ENCODE data around the gene EPHA5.
A peak's percentile ranks its signal among the peaks of the same experiment; 100 is the strongest.

Gene EPHA5

DNA sequence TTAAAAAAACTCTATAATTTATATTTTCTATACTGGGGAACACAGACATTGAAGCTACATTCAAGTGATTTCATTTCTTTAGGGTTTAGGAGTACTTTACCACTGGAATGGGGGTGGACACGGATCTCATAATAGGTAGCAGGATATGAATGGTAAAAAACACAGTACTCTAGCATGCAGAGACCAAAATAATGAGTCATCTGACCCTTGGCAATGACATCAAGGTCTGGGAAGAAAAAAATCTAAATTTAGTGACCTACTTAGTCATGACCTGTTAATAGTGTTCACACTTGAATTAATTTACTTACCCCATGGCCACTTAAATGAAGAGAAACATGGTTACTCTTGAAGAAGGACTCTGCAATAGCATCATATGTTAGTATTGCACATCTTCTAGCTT, 187.9 kb downstream of the EPHA5 start:
- no peak for DNase-seq

DNA sequence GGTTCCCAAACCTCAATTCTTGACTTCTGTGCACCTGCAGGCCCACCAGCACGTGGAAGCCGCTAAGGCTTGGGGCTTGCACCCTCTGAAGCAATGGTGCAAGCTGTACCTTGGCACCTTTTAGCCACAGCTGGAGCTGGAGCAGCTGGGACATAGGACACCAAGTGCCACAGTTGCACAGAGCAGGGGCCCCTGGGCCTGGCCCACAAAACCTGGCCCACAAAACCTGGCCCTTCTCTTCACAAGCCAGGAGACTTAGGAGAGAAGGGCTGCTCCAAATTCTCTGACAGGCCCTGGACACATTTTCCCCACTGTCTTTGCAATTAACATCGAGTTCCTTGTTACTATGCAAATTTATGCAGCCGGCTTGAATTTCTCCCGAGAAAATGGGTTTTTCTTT, 197.8 kb downstream of the EPHA5 start:
- no peak for DNase-seq

DNA sequence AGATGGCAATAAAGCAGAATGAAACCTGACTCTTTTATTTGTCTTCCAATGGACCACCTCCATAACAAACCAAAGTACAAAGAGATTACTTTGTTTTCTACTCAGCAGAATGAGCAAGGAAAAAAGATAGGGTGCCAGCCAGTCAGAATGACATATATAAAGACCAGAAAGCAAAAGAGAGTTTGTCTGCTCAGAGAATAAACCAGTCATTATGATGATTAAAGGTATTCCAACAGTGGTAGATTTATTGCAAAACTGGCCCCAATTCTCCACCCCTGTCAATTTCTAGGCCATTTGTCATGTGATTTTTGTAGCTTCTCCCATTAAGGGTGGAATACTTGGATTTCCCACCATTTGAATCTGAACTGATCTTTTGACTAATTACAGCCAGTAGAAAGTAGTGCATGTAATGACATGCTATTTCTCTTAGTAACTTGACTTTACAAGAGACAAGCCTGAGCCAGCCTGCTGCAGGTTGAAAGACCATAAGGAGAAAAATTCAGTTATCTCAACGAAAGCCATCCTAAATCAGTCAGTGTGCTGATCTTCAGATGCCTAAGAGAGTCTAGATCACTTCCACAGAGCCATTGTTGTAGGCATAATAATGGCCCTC, 203.1 kb downstream of the EPHA5 start:
- no peak for DNase-seq

DNA sequence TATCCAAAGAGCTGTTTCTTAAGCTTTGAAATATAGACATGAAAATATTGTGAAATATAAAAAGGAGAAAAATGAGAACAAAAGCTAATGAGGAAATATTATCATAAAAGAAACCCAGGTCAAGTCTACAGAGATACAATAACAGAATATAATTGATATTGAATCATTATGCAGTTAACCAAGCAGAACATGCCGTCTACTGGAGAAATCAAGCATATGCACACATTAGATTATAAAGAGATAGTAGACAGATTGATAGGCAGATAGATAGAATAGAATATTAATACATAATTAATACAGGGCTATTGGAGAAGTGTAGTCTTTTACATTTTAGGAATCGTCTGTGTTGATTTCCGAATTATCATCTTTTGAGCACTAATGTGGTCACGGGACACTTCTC, 208.5 kb downstream of the EPHA5 start:
- DNase-seq = no peak

DNA sequence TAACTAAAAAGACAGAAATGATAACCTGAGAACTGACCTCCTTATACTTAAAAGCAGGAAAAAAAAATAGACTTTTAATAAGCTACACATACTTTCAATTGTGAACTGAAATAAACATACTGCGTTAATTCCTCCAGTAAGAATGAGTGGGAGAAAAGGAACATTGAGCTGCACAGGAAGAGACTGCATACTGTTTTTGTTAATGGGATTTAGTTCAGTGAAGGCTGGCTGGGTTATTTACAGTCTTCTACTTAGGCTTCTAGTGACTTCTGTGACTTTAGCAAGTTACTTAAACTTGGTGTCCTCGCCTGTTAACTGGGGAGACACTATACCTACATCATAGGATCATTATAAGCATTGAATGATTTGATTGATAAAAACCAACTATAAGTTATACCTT, 213.3 kb downstream of the EPHA5 start:
- DNase-seq = no peak

DNA sequence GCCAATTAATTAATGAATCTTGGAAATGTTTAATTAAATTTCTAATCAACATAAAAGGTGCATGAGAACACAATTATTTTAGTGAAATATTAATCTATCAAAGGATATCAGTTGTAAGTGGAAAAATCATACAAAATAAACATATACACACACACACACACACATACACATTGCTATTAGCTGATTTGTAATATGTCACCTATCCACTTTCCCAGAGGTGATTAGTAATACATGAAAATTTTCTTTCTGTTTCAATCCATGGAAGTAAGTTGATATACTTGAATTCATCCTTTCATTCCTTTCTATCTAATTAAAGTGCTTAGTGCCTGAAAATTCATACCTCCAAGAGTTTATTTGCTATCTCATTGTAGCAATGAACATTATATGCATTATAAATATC, 213.7 kb downstream of the EPHA5 start:
- no peak for DNase-seq

DNA sequence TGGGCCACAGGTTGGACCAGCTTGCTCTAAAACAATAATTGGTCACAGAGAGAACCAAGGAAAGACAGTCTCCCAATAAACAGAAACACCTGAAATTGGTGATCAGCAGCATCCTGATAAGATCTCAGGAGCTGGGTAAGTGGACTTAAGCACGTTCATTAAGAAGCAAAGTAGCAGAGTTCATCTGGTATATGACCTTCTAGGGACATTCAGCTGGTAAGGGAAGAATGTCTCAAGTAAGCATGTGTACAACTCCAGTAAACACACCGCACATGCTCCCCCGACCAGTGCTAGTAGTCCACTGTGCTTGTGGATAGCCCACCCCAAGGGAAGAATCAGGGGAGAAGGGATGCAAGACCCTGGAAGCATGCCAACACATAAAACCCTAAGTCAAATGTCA, 216.9 kb downstream of the EPHA5 start:
- no peak for DNase-seq

DNA sequence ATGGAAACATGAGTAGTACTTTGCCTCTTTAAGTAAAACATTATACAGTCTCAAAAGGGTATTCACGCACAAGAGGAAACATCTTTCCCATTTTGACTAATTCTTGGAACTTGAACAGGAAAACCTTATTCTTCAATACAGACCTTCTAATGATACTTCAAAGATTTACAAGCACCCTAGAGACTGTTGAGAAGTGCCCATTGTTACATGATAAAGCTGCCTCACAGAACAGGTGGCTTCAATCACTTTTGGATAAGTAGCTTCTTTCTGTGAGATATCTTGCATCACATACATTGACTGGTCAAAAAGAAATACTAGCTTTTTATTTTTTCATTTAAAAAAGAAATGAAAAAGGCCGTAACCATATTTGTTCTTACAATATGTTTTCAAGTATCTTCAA, 219.4 kb downstream of the EPHA5 start:
- no peak for DNase-seq

DNA sequence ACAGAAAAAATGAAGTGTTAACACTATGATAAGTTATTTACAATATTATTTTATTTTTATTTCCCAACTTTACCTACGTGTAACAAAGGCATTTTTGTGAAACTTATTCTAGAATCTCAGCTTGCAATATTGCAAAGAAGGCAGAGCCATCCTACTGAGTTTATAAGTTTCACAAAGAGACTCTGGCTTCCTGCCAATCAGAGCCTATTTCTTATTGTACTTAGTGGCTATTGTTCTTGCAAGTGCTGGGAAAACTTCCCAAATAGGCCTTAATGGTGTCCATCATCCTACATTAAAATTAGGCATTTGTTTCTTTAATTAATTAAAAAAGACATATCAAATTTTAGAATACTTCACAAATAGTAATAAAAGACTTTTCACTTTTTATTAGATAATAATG, 233.2 kb downstream of the EPHA5 start:
- no peak for DNase-seq

DNA sequence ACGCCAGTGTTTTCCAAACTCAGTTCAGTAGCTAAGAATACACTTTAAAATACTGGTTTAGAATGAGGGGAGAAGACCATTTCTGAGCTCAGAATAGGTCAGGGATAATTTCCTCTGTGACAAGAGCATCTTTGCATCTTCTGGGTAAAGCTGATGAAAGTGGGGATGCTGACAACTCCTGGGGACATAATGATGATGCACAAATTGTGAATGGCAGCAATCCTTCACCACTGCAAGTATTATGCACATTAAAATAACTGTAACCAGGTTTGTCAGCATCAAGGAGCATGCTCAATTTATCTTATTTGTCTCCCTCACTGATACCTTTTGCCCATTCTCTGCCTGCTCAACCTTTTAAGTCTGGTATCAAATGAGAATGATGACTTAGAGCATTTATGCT, 248.2 kb downstream of the EPHA5 start:
- no peak for DNase-seq

DNA sequence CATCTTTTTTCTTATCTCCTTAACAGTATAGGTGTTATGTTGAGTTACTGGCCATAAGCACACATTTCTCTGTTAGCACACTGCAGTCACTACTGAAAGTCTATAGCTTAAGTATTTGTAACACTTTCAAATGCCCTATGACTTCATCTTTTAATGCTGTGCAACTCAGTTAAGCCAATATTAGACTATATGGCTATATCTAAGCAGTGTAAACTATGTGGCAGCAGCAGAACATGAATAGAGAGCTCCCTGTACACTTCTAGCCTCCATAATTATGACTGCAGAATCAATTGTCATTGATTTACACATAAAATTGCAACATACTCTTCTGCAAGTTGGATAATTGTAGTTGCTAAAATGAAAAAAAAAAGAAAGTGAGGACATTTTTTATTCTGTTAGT, 250.3 kb downstream of the EPHA5 start:
- no peak for DNase-seq

DNA sequence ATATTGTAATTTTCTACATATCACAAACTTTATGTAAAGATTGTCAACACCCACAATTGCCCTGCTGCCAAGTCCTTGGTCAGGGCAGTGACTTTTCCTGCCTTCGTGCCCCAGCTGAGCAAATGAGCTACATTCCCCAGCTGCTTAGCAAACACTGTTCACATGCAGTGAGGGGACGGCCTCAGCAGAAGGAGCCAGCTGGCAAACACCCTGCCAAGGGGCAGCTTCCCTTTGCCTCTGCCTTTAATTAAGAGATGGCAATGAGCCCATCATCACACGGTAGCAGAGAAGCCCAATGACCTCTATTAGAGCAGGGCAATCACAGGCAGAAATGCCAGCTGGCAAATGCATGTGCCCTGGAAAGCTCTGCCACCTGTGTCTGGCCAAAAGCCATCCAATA, 253.4 kb downstream of the EPHA5 start:
- DNase-seq = peak; percentile 52

DNA sequence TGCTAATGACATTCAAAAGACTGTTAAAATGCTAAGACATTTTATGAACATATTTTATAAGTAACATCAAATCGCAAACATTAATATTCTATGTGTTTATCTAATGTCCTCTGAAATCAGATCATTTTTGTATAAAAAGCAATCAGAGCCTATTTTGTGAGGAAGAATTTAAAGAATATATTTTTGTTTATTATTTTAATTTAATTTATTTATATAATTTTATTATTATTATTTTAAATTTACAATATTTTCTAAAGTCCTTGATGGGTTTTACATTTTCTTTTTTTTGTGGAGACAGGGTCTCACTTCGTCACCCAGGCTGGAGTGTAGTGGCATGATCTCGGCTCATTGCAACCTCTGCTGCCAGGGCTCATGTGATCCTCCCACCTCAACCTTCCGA, 262.8 kb downstream of the EPHA5 start:
- DNase-seq = no peak

DNA sequence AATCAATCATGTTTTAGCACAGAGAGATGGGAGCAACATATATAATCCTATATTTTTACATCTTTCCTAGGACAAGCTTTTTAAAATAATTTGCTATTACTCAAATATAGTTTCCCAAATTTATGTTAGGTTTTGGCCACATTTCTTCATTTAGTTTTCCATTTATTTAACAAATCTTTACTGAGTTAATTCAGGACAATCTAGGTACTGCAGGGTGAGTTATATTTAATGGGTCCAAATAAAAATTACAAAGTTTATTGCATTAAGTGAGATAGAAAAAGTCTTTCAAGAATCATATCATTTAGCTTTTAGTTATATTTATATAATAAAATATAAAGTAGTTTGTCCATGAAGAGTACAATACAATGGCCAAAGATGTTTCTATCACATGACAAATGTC, 269.2 kb downstream of the EPHA5 start:
- no peak for DNase-seq

DNA sequence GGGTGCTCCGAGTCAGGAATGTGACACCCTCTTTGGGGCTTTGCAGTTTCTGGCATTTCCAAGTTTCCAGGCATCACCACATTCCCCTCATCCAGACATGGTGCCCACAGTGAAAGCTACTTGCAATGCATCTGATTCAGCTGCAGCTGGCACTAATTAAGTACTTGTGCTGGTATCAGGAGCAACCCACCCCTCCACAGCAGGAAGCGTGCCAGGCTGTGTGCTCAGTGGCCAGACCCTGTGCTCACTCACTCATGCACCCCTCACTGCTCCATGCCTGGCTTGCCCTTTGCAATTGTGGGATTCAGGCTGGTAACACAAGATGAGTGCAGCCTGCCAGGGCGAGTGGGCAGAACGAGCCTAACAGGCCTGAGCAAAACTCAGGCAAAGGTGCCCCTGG, 271.2 kb downstream of the EPHA5 start:
- no peak for DNase-seq

DNA sequence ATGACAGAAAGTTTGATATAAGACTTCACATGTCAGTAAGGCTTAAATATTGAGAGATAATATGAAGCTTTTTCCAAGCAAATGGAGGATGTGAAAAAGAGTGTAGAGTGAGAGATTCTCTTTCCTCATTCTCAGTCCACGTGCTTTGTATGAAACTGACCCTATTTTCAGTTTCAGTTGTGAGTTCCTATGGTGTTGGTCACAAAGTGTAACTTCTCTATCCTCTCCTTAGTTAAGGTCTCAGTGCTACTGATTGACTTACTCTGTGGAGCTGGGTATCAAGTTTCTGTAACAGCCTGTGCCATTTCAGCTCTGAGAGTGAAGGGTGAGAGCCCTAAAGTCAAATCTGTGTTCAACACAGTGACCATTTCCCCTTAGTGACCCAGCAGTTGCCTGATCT, 277.2 kb downstream of the EPHA5 start:
- no peak for DNase-seq

DNA sequence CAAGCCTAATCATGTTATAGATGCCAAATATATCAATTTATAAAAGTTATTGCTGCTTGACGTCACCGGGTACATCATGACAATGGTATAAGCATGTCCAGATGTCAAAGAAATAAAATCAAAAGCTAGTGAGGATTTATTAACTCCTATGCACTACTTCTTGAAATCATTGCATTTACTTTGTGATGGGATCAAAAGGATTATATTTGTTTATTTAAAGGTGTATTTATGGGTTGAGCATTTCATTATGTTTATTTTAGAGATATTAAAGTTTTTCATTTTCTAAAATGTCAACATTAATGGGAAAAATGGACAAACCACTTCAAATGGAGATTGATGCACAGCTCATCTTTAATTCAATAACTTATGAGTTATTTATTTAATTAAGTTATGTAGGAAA, 277.8 kb downstream of the EPHA5 start:
- DNase-seq = no peak

DNA sequence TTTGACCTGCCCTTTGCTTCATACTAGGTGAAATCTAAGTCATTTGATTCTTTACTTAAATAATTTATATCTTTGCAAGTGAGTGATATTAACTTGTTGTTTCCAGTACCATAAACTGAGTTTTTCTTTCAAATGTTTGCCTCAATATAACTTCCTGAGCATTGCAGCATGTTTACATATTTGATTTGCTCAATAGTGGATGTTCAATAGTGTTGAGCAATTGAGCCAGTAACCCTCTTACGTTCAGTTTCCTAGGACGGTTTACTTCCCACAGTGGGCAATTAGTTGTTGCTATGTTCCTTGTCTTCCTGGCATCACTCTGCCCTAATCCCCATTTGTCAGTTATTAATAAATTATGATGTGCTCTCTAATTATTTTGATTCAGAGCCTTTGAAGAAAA, 278.5 kb downstream of the EPHA5 start:
- DNase-seq = no peak

DNA sequence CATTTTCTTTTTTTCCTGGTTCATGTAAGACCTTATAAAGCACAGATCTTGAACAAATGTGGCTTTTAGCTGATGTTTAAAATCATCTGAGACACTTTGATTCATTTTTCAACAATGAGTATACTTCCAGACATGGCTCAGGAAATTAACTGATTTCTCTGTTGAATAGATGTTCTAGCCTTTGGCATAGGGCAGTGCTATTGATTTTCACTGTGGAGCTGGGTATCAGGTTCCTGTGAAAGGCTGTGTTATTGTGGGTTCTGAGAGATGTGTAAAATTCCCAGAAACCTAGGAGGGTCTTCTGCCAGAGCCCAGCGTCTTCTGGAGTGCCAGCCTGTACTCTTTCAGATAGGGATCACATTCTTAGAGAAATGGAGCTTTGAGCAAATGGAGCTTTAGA, 278.9 kb downstream of the EPHA5 start:
- DNase-seq = no peak

DNA sequence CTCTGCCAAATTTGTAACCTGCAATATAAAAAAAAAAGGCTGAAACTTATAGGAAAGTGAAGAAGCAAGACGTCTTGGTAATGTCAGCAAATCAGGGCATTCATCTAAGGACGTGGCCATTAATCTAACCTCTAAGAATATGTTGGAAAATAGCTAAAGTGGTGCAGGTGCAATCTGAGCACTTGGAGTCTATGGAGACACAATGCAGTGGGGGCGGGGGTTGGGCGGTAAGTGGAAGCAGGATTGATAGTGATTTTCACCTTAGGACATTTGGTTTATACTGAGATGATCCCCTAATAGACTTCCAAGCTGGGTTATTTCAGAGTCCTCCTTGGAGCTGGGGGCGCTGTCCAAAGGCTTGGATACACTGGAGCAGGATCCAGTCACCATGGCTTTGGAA, 283.4 kb downstream of the EPHA5 start:
- no peak for DNase-seq

DNA sequence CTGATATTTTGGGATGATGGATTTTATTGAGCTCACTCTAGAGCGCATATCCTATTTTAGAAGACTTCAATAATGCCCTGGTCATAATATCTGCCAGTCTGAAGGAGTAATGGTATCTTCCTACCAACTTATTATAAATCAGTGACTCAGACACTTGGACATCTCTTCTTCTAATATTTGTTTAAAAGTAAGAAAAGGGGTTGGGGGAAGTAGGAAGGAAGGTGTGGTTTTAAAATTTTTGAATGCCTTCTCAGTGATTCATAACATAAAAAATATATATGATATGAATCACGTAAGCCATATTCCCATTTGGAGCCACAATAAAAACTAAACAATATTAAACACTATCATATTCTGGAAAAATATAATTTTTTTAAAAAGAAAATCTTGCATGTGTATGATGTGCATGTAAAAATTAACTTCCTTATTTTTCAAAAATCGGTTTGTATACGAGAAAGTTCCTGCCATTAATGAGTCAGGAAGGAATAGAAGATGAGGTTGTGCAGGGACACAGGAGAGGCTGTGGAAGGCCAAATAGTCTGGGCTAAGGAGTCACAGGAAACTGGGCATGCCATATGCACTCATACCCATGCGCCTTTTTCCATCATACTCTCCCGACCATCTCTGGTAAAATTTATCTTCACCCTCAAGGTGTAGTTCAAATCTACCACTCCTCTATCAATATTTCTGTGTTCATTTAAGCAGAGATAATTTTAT, 286.5 kb downstream of the EPHA5 start:
- no peak for DNase-seq

DNA sequence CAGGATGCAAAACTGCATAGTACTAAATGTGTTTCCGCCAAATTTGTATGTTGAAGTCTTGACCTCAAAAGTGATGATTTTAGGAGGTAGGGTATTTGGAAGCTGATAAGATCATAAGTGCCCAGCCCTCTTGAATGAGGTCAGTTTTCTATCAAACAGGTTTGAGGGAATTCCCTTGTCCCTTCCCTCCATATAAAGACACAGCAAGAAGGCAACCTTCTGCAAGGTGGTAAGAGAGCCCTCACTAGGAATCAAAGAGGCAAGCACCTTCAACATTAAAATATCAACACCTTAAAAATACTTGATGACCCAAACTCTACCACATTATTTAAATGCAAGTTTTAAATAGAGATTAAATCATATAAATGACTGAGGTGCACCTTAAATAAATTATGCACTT, 288.6 kb downstream of the EPHA5 start:
- no peak for DNase-seq

DNA sequence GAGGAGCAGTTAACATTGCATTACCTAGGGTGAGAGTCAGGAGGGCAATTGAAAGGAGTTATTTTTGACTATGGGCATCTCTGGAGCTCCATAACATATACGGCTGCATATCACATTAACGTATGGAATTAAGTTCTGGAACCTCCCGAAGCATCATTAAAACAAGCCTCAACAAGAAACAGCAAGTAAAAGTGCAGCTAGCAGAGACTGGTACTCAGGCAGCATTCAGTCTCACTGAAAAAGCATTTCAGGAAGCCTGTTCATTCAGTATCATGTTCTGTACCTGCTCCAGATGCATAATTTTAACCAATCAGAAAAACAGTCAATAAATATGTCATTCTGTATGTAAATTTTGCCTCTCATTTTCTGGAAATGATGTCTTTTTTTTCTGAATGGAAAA, 299.6 kb downstream of the EPHA5 start:
- DNase-seq = no peak

DNA sequence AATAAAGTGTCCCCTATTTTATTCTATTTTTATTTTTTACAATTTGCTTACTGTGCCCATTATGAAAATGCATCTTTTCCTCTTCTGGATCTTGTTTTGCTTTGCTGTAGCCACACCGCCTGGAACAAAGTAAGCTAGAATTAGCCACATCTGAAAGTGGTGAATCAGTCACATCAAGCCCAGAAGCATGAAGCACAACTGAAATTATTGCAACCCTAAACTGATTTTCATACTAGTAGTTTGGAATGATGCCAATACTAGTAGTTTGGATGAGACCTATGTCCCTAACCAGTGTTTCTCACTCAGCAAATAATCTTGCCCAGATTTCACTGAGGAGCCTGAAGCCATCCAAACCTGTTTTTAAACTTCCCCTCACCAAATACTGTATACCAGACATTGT, 303.0 kb downstream of the EPHA5 start:
- DNase-seq = no peak

DNA sequence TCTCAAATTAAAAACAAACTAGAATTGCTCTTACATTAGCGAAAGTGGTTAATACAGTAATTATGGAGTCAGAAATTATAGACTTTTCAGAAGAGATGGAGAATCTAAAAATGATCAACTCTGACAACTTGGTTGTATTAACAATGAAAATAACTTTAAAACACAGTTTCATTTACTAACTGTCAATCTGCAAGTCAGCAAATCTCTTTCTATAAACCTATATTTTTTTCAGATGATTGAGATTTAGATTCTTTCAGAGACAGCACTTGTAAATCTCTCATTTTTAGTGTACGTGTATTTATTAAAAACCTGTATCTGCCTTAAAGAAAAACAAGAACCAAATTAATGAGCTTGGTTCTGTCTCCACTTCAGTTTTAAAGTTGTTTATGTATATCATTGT, 311.4 kb downstream of the EPHA5 start:
- DNase-seq = no peak

Data from right hindlimb (tissue), 1 donor.